Cardiac muscle cell (in vitro differentiated cells and primary cell): ENCODE measurements around the gene CNTNAP2. TPM values are rescaled to one million over a fixed set of nuclear protein-coding genes. Genes with fewer than 3 reads are reported as not detected.
A peak's percentile ranks its signal among the peaks of the same experiment; 100 is the strongest.

Experiments used
- DNase-seq, 2 donors: peaks; one replicate each; pipeline versions ENCODE4 v3.0.0 to v3.0.0-alpha.2; 2010 to 2017; ENCODE audit warnings: low read depth in 1 of 2, low spot score in 1 of 2
- H3K27ac ChIP-seq: fragments of 200-600 bp; sonication (generic); 2 replicates; pipeline ENCODE4 v1.5.1; 2016
- H3K27me3 ChIP-seq: fragments of 200-600 bp; sonication (generic); 2 replicates; pipeline ENCODE4 v1.6.0; 2016; ENCODE audit warnings: control low read depth
- H3K36me3 ChIP-seq: fragments of 200-600 bp; sonication (generic); 2 replicates; pipeline ENCODE4 v1.5.1; 2016; ENCODE audit warnings: control low read depth
- H3K4me1 ChIP-seq: fragments of 200-600 bp; sonication (generic); 2 replicates; pipeline ENCODE4 v1.8.1; 2017; ENCODE audit warnings: low read depth, mild to moderate bottlenecking, mixed run types
- H3K4me3 ChIP-seq: fragments of 200-600 bp; sonication (generic); 2 replicates; pipeline ENCODE4 v1.5.1; 2016; ENCODE audit warnings: mild to moderate bottlenecking
- H3K9me3 ChIP-seq: fragments of 200-600 bp; sonication (generic); 2 replicates; pipeline ENCODE4 v1.5.1; 2017; ENCODE audit warnings: low read depth, mild to moderate bottlenecking, control low read depth
- polyA plus RNA-seq: library from polyadenylated mRNA; unstranded; fragments of >200 nt; fragmentation: Nextera tagmentation; extraction: Ambion mirVana; gene quantifications from 2 replicates; pipeline ENCODE4 v1.2.1, GENCODE V29; 2016
- total RNA-seq: library from RNA; depleted of rRNA; stranded (reverse); fragments of >200 nt; gene quantifications from 2 replicates; pipeline ENCODE4 v1.2.3, GENCODE V29; 2016
- TF ChIP-seq, protein P1 (sequence below): IDR thresholded peaks from 2 replicates; pipeline ENCODE4 v1.5.1; 2012; ENCODE audit warnings: low read depth, mild to moderate bottlenecking, low read length

Gene CNTNAP2
- total and polyA plus RNA-seq, 2 experiments from 2014 or later: 4.8 to 5.1 TPM

DNA sequence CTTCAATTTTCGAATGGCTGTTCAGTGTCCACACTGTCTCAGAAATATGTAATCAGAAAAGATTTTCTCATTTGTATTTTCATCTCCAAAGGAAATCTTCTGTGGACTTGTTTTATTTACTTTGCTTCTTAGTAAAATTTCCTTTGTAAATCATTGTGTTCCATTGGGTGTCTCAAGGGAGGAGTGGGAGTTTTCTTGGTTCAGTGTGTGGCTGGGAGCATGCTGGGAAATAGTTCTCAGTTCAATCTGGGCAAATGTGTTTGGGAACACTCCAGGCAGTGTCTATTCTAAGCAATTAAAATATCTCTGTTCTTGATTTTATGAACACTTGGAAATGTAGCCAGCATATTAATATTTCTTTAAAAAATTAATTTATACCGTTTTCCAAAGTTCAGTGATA is 1019.8 kb downstream of the CNTNAP2 start:
- H3K27me3 ChIP-seq: no peaks in the 10 kb centered on the region

DNA sequence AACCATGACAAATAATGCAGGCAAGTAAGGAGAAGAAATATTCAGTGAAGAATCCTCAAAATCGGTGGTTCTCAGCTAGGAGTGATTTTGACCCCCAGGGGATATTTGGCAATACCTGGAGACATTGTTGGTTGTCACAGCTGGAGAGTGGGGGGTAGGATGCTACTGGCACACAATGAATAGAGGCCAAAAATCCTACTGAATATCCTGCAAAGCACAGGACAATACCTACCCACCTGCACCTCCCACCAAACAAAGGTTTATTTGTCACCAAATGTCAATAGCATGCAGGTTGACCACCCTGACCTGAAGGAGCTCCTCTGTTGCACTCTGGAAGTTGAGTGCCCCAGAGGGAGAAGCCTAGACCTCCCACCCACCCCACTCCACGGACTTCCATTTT is 1028.6 kb downstream of the CNTNAP2 start:
- Histone ChIP-seq H3K27me3 (no peaks in the 10 kb centered on the region), H3K9me3 (no peaks in the 10 kb centered on the region), H3K36me3 (no peaks in the 10 kb centered on the region), H3K4me1 (no peaks in the 10 kb centered on the region), H3K4me3 (no peak overlapping the region), H3K27ac (no peak overlapping the region)
- TF ChIP-seq, protein P1, sequence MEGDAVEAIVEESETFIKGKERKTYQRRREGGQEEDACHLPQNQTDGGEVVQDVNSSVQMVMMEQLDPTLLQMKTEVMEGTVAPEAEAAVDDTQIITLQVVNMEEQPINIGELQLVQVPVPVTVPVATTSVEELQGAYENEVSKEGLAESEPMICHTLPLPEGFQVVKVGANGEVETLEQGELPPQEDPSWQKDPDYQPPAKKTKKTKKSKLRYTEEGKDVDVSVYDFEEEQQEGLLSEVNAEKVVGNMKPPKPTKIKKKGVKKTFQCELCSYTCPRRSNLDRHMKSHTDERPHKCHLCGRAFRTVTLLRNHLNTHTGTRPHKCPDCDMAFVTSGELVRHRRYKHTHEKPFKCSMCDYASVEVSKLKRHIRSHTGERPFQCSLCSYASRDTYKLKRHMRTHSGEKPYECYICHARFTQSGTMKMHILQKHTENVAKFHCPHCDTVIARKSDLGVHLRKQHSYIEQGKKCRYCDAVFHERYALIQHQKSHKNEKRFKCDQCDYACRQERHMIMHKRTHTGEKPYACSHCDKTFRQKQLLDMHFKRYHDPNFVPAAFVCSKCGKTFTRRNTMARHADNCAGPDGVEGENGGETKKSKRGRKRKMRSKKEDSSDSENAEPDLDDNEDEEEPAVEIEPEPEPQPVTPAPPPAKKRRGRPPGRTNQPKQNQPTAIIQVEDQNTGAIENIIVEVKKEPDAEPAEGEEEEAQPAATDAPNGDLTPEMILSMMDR: no peak
- no peak for DNase-seq

More for the DNA sequence above, 1019.8 kb downstream of the CNTNAP2 start:
- H3K27ac ChIP-seq: no peak overlapping the region
- no peaks in the 10 kb centered on the region for H3K4me1 ChIP-seq
- H3K9me3 ChIP-seq: no peaks in the 10 kb centered on the region
- H3K36me3 ChIP-seq: no peaks in the 10 kb centered on the region
- TF ChIP-seq, protein P1: no peak
- H3K4me3 ChIP-seq: no peak overlapping the region
- no peak for DNase-seq

DNA sequence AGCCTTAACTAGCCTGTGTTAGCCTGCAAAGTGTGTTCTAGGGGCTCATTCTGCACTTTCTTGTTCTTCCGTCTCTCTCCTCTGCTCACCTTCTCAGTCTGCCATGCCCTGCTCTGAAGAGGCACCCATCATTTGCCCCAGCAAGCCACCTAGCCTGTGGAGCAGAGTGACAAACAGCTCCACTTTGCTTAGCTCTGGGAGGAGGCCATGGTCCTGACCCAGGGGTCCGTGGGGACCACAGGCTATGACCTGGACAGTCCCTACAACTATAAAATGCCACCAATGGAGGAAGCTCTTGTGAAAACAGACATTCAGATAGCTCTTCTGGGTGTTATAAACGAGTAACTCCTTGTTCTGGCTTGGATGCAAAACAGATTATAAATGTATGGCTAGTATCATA is 1029.6 kb downstream of the CNTNAP2 start:
- H3K27ac ChIP-seq: no peak overlapping the region
- no peak overlapping the region for H3K4me3 ChIP-seq
- DNase-seq: no peak
- no peaks in the 10 kb centered on the region for H3K4me1 ChIP-seq
- H3K9me3 ChIP-seq: no peaks in the 10 kb centered on the region
- TF ChIP-seq, protein P1: no peak
- no peaks in the 10 kb centered on the region for H3K36me3 ChIP-seq
- no peaks in the 10 kb centered on the region for H3K27me3 ChIP-seq

DNA sequence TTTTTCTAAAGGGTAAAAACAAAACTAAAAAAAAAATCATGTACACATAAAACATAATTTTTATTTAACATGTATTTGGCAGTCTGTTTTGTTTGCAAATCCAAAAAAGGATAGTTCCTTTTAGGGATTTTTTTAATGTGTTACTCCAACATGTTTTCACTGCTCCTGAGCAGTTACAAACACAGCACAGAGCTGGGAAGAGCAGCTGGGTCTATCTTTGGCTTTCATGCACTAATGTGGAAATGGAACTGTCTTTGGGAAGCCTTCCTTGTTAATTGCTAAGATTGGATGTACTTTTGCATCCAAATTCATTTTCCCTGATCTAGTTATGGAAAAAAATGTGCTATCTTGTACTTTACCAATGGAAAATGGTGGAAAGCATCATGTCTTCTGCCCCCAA is 1035.1 kb downstream of the CNTNAP2 start:
- no peak for DNase-seq
- no peaks in the 10 kb centered on the region for H3K27me3 ChIP-seq
- no peak overlapping the region for H3K4me3 ChIP-seq
- H3K36me3 ChIP-seq: no peaks in the 10 kb centered on the region
- TF ChIP-seq, protein P1: no peak
- H3K27ac ChIP-seq: no peak overlapping the region
- H3K4me1 ChIP-seq: peaks cover 8% of the 10 kb centered on the region
- H3K9me3 ChIP-seq: no peaks in the 10 kb centered on the region

DNA sequence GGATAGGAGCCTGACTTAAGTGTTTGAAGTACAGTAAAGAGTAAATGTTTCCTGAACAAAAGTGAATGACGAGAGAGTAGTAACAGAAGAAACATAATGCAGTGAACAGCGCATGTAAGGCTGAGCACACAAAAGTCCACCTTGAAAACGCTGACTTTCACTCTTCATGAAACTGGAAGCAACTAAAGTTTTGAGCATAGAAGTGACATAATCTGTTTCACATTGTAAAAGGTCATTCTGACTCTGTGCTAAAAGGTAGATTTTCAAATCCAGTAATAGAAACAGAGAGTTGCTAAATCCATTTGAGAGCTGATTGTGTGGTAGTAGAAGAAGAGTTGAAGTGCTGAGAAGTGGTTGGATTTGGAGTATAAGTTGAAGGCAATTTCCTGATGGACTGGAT is 1037.0 kb downstream of the CNTNAP2 start:
- no peaks in the 10 kb centered on the region for H3K36me3 ChIP-seq
- DNase-seq: peak in 1 of 2 donors; percentile 1
- H3K4me1 ChIP-seq: peaks cover 8% of the 10 kb centered on the region
- H3K9me3 ChIP-seq: no peaks in the 10 kb centered on the region
- TF ChIP-seq, protein P1: no peak
- peak overlapping the region; percentile 15 for H3K27ac ChIP-seq
- H3K4me3 ChIP-seq: no peak overlapping the region
- no peaks in the 10 kb centered on the region for H3K27me3 ChIP-seq

DNA sequence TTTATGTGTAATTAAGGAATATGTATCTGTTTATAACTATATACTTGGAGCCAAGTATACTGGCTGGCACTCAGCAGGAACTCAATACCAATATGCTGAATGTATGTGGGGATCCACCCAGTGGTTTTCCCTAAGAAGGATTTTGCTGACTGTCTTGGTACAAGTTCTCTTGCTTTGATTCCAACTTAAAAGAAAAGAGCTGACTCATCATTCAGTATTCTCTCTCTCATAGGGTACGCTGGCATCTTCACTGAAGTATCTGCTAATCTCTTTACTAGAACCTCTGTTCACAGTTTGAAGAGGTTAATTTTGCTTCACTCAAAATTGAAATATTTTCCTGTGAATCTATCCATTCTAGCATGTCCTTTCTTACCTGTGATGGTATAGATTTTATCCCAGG is 1044.8 kb downstream of the CNTNAP2 start:
- Histone ChIP-seq H3K27me3 (no peaks in the 10 kb centered on the region), H3K27ac (no peak overlapping the region), H3K9me3 (no peaks in the 10 kb centered on the region), H3K36me3 (no peaks in the 10 kb centered on the region), H3K4me3 (no peak overlapping the region), H3K4me1 (no peaks in the 10 kb centered on the region)
- DNase-seq: no peak
- TF ChIP-seq, protein P1: no peak
